Activated CD4-positive, alpha-beta memory T cell treated with anti-CD3 and anti-CD28 coated beads, Interleukin-2, amount 10 ng/mL, durations not matched to agents 7 days and 5 days (primary cell): ENCODE results near the gene VPS35L. TPM values are rescaled to one million over a fixed set of nuclear protein-coding genes. Genes with fewer than 3 reads are reported as not detected.

Source experiments
- CTCF ChIA-PET: fragments of 350-600 bp; sonication (Branson Sonifier 250); formaldehyde crosslinking; loops from one replicate; lab custom pipeline; 2021; ENCODE audit warnings: antibody characterized with exemption, inconsistent platforms; lab: Charles Lee
- POLR2A ChIA-PET: fragments of 350-600 bp; sonication (Branson Sonifier 250); formaldehyde crosslinking; loops from one replicate; lab custom pipeline; 2021; ENCODE audit warnings: antibody characterized with exemption; lab: Charles Lee
- DNase-seq: peaks from one replicate; pipeline ENCODE4 v3.0.0-alpha.2; 2020
- H3K27ac Mint-ChIP-seq: one replicate; pipeline ENCODE4 v1.8.0; 2021; ENCODE audit warnings: mild to moderate bottlenecking, mixed read lengths
- H3K27me3 Mint-ChIP-seq: one replicate; pipeline ENCODE4 v1.8.0; 2021; ENCODE audit warnings: mixed read lengths
- H3K36me3 Mint-ChIP-seq: one replicate; pipeline ENCODE4 v1.8.0; 2021; ENCODE audit warnings: low read depth, mixed read lengths
- H3K4me1 Mint-ChIP-seq: one replicate; pipeline ENCODE4 v1.8.0; 2021; ENCODE audit warnings: mixed read lengths
- H3K4me3 Mint-ChIP-seq: one replicate; pipeline ENCODE4 v1.8.0; 2021; ENCODE audit warnings: mild to moderate bottlenecking, mixed read lengths
- H3K9me3 Mint-ChIP-seq: one replicate; pipeline ENCODE4 v1.8.0; 2021; ENCODE audit warnings: mixed read lengths
- total RNA-seq, 2 experiments: library from RNA; stranded (reverse); gene quantifications; one replicate each; pipeline ENCODE4 v1.2.3, GENCODE V29; 2021

VPS35L gene
- total RNA-seq, 2 experiments from 2014 or later, result 48.7 to 55.4 TPM

DNA sequence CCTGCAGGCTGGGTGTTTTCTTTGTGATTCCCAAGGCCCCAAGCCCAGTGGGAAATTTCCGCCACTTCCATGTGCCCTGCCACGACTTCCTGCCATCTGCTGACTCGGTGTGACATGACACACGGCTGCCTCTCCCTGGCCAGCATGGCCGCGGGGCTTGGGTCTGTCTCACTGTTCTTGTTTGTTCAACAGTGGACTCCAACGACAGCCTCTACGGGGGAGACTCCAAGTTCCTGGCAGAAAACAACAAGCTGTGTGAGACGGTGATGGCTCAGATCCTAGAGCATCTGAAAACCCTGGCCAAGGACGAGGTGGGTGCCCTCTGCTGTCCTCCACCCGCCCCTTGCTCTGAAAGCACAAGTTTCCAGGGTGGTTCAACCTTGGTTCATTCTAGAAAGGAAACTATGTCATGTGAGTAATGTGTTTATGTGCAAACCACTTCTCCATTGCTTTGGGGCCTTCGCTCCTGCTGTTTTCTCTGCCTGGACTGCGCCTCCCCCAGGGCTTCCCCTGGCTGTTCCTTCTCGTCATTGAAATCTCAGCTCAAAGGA, 135.7 kb downstream of the VPS35L start:
- Mint-ChIP-seq H3K36me3 (peaks cover 28% of the 10 kb centered on the region), H3K4me1 (peaks cover 45% of the 10 kb centered on the region), H3K27ac (no peak overlapping the region), H3K4me3 (no peak overlapping the region), H3K27me3 (no peaks in the 10 kb centered on the region), H3K9me3 (no peaks in the 10 kb centered on the region)
- no peak for DNase-seq
- POLR2A ChIA-PET, result no interaction called here
- CTCF ChIA-PET, result interaction anchor here (0.6 to 1.5 kb wide), 2 partner anchors 10 to 83 kb away, joined by 3 to 4 read pairs; no protein-coding TSS in a partner anchor

DNA sequence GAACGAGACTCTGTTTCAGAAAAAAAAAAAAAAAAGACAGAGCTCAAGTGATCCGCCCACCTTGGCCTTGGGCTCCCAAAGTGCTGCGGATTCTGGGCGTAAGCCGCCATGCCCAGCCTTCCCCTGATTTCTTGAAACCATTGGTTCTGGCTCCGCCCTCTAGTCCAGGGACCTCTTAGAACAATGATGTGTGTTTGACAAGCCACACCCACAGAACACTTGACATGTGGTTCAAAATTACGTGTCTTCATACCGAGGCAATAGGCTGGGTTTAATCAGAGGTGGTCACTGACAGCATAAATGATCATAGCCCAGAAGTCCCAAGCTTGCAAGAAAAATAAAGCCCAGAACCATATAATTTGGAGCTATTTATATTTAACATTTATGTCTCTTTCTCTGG, 139.5 kb downstream of the VPS35L start:
- H3K36me3 Mint-ChIP-seq, result peaks cover 40% of the 10 kb centered on the region
- H3K27ac Mint-ChIP-seq, result no peak overlapping the region
- POLR2A ChIA-PET, result no interaction called here
- no peaks in the 10 kb centered on the region for H3K9me3 Mint-ChIP-seq
- CTCF ChIA-PET, result no interaction called here
- H3K4me3 Mint-ChIP-seq, result no peak overlapping the region
- DNase-seq, result no peak
- H3K4me1 Mint-ChIP-seq, result peaks cover 50% of the 10 kb centered on the region
- no peaks in the 10 kb centered on the region for H3K27me3 Mint-ChIP-seq

DNA sequence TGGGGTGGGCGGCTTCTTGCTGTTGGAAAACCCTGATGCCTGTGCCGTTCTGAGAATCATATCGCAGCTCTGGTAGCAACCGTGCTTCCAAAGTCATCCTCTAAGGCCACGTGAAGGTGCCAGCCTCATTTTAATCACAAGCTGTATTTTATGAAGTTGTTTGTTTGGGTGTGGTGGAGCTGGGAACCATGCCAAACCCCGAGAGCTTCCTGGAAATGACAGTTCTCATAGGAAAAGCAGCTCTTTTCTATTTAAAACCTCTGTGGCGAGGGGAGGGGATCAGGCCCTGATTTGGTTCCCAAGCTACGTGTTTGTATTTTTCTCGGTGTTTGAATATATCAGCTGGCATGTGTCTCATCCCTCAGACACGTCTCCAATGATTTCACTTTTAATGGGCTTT, 140.8 kb downstream of the VPS35L start:
- ChIA-PET POLR2A (interaction anchor here (0.7 to 1.5 kb wide), 5 partner anchors 9 to 172 kb away, joined by 3 to 12 read pairs (median 4); partner anchors contain the start of genes IQCK and KNOP1), CTCF (interaction anchor here (1.0 to 1.8 kb wide), 5 partner anchors 16 to 190 kb away, joined by 3 to 5 read pairs (median 4); partner anchors contain the start of genes GPRC5B, IQCK, KNOP1 and VPS35L)
- Mint-ChIP-seq H3K36me3 (peaks cover 48% of the 10 kb centered on the region), H3K27ac (peak overlapping the region; percentile 62), H3K27me3 (no peaks in the 10 kb centered on the region), H3K4me1 (peaks cover 41% of the 10 kb centered on the region), H3K4me3 (peak overlapping the region; percentile 2), H3K9me3 (no peaks in the 10 kb centered on the region)
- DNase-seq, result peak; percentile 67

DNA sequence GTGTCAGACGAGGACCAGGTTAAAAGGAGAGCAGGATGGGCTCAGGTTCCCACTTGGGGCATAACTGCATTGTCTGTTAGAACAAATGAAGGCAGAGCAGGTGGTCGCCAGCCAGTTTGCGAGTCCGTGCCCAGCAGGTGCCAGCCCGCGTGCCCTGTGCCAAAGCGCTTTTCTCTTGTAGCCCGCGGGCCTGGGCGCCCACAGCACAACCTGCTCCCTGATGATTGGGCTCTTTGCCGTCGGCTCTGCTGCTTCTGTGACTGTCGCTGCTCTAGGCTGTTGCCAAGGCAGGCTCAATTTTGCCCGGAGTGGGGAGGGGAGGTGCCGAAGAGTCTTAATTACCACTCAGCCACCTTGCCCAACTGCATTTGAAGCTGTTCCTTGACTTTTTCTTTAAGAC, 141.5 kb downstream of the VPS35L start:
- Mint-ChIP-seq H3K27me3 (no peaks in the 10 kb centered on the region), H3K27ac (peak overlapping the region; percentile 31), H3K4me1 (peaks cover 39% of the 10 kb centered on the region), H3K36me3 (peaks cover 51% of the 10 kb centered on the region), H3K4me3 (no peak overlapping the region), H3K9me3 (no peaks in the 10 kb centered on the region)
- ChIA-PET CTCF (interaction anchor here (1.0 to 1.8 kb wide), 4 partner anchors 16 to 190 kb away, joined by 3 to 5 read pairs (median 4); partner anchors contain the start of genes GPRC5B and VPS35L), POLR2A (interaction anchor here (0.7 to 1.5 kb wide), 4 partner anchors 9 to 108 kb away, joined by 3 to 12 read pairs (median 4); partner anchors contain the start of genes IQCK and KNOP1)
- no peak for DNase-seq

DNA sequence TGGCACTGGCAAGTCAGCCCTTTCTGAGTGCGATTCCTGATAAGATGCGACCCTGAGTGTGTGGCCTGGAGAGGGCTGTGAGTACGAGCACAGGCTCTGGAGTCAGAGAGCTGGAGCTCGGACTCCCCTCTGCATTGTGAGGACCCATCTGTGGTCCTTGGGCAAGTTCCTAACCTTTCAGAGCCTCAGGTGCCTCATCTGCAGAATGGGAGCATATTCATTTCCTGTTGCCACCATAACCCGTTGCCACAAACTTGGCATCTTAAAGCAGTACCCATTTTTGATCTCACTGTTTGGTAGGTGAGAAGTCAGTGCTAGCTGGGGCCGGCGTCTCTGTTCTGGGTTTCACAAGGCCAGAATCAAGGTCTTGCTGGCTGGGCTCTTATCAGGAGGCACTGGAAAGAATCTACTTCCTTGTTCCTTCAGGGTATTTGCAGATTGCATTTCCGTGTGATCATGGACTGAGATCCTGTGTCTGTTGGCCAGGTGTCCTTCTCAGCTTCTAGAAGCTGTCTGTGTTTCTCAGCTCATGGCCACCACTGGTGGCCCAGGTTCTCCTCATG, 142.3 kb downstream of the VPS35L start:
- DNase-seq, result no peak
- Mint-ChIP-seq H3K4me3 (no peak overlapping the region), H3K27me3 (no peaks in the 10 kb centered on the region), H3K4me1 (peaks cover 39% of the 10 kb centered on the region), H3K27ac (no peak overlapping the region), H3K9me3 (no peaks in the 10 kb centered on the region), H3K36me3 (peaks cover 51% of the 10 kb centered on the region)
- ChIA-PET POLR2A (no interaction called here), CTCF (no interaction called here)

DNA sequence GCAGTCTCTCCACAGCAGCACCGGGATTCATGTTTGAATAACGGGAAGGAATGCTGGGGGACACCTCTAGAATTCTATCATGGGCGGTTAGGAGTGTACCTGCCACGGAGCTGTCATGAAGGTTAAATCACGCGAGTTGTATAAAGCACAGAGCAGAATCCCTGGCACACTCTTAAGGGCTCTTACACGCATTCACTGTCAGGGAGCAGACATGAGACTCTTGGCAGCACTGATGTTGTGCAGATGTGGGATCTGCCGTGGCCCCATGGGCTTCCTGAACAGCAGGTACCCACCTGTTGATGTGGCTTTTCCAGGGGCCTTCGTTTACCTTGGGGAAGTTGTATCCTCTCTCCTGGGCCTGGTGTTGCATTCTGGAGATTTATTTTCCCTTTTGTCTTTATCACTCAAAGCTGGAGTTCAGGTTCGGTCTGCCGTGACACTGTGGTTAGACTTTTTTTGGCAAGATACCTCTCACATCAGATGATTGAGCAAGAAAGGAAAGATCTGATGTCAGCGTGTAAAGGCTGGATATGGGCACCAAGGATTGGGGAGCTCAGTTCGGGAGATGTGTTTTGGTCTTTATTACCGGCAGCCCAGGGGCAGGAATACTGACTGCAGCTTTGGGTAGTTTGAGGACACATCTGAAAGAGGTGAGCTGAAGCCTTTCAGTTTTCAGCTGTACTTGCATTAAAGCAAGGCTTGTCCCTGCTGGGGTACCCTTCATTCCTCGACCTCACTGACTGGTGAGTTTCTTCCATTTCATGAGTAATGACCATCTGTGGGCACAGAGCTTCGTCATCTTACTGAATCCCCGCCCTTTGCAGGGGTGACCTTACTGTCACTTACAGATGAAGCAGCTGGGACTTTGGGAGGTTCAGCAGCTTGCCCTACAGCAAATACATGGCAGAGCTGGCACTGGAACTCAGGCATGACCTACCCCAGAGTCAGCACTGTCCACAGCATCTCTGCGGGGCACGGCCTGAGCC, 143.3 kb downstream of the VPS35L start:
- Mint-ChIP-seq H3K36me3 (peaks cover 57% of the 10 kb centered on the region), H3K27ac (no peak overlapping the region), H3K4me1 (peaks cover 39% of the 10 kb centered on the region), H3K27me3 (no peaks in the 10 kb centered on the region), H3K9me3 (no peaks in the 10 kb centered on the region), H3K4me3 (no peak overlapping the region)
- POLR2A ChIA-PET, result interaction anchor here (0.7 to 1.7 kb wide), 3 partner anchors 11 to 143 kb away, joined by 3 to 8 read pairs (median 3); partner anchors contain the start of genes IQCK, KNOP1 and VPS35L
- no peak for DNase-seq
- CTCF ChIA-PET, result interaction anchor here (1.6 kb wide), 1 partner anchor 19 kb away, joined by 5 read pairs; the partner anchor contains the start of genes IQCK and KNOP1

DNA sequence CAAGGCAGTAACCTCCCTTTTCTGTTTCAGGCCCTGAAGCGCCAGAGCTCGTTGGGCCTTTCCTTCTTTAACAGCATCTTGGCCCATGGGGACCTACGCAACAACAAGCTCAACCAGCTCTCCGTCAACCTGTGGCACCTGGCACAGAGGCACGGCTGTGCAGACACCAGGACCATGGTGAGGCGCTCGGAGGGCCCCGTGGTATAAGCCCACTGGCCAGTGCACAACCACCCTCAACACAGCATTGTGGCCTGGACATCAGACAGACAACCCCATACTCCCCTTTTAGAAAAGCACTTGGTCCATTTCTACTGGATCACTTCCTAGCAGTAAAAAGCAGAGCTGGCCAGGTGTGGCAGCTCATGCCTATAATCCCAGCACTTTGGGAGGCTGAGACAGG, 144.0 kb downstream of the VPS35L start:
- Mint-ChIP-seq H3K9me3 (no peaks in the 10 kb centered on the region), H3K4me3 (no peak overlapping the region), H3K27ac (no peak overlapping the region), H3K36me3 (peaks cover 64% of the 10 kb centered on the region), H3K4me1 (peaks cover 39% of the 10 kb centered on the region), H3K27me3 (no peaks in the 10 kb centered on the region)
- no peak for DNase-seq
- CTCF ChIA-PET, result interaction anchor here (1.6 kb wide), 1 partner anchor 19 kb away, joined by 5 read pairs; the partner anchor contains the start of genes IQCK and KNOP1
- POLR2A ChIA-PET, result interaction anchor here (1.2 to 1.7 kb wide), 3 partner anchors 12 to 19 kb away, joined by 3 to 8 read pairs (median 5); partner anchors contain the start of genes IQCK and KNOP1

DNA sequence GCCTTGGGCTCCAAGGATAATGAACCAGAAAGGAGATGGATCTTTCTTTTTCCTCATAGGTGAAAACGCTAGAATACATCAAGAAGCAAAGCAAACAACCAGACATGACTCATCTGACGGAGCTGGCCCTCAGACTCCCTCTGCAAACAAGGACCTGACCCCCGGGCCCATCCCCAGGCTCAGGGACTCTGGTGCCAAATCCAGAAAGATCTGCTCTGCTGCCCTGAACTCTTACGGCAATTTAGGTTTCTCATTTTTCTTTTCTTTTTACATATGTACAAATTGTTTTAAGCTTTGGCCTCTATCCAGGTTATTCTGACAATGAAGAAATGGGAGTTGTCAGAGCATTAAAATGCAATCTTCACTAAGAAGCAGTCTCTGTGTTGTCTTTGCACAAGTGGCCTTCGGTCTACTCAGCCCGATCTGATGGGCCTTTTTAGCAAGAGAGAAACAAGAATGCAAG, 144.8 kb downstream of the VPS35L start:
- ChIA-PET POLR2A (interaction anchor here (1.2 to 1.3 kb wide), 2 partner anchors 12 to 13 kb away, joined by 3 to 5 read pairs; no protein-coding TSS in a partner anchor), CTCF (interaction anchor here (1.6 kb wide), 1 partner anchor 18 kb away, joined by 5 read pairs; the partner anchor contains the start of genes IQCK and KNOP1)
- H3K4me3 Mint-ChIP-seq, result no peak overlapping the region
- H3K4me1 Mint-ChIP-seq, result peaks cover 35% of the 10 kb centered on the region
- no peak overlapping the region for H3K27ac Mint-ChIP-seq
- peaks cover 66% of the 10 kb centered on the region for H3K36me3 Mint-ChIP-seq
- DNase-seq, result no peak
- H3K9me3 Mint-ChIP-seq, result no peaks in the 10 kb centered on the region
- H3K27me3 Mint-ChIP-seq, result no peaks in the 10 kb centered on the region

DNA sequence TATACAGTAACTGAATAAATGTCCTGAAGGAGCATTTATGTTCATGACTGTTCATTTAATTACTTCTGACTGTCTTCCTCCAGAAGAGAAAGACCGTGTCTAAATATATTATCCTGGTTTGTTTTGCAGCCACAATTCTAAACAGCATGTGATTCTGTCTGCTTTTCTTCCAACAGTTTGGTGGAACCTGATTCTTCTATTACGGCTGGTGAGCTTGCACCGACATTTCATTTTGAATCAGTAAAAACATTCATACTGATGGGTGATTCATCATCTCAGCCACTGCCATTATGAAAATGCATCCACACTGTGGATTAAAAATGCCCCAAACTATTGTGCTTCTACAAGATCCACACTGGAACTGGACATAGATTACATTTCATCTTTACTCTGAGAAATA, 145.6 kb downstream of the VPS35L start:
- no peak overlapping the region for H3K27ac Mint-ChIP-seq
- H3K9me3 Mint-ChIP-seq, result no peaks in the 10 kb centered on the region
- DNase-seq, result no peak
- CTCF ChIA-PET, result no interaction called here
- H3K4me1 Mint-ChIP-seq, result peaks cover 31% of the 10 kb centered on the region
- no peak overlapping the region for H3K4me3 Mint-ChIP-seq
- H3K27me3 Mint-ChIP-seq, result no peaks in the 10 kb centered on the region
- POLR2A ChIA-PET, result interaction anchor here (1.3 kb wide), 1 partner anchor 12 kb away, joined by 5 read pairs; no protein-coding TSS in a partner anchor
- H3K36me3 Mint-ChIP-seq, result peaks cover 69% of the 10 kb centered on the region

DNA sequence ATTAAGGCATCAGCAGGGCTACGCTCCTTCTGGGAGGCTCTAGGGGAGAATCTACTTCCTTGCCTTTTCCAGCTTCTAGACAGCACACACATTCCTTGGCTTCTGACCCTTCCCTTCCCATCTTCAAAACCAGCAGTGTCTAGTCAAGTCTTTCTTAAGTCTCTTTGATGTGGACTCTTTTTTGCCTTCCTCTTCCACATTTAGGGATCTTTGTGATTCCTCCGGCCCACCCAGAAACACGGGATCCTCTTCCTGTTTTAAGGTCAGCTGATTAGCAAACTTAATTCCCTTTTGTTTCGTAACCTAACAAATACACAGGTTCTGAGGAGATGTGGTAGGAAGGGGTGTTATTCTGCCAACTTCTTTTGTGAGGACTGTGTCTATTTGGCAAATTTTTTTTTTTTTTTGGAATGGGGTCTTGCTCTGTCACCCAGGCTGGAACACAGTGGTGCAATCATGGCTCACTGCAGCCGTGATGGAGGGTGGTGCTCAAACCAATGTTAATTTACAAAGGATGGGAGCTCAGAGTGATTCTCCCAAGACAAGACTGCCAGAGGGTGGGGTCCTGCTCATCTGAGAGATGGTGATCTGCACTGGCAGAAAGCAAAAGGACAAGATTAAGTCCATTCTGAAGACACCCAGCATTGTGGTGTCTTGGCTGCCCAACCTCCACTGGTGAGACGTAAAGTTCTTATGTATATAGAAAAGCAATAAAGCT, 147.8 kb downstream of the VPS35L start:
- ChIA-PET POLR2A (no interaction called here), CTCF (interaction anchor here (0.7 kb wide), 1 partner anchor 45 kb away, joined by 3 read pairs; no protein-coding TSS in a partner anchor)
- Mint-ChIP-seq H3K4me1 (peaks cover 9% of the 10 kb centered on the region), H3K9me3 (no peaks in the 10 kb centered on the region), H3K27me3 (no peaks in the 10 kb centered on the region), H3K36me3 (peaks cover 60% of the 10 kb centered on the region), H3K27ac (no peak overlapping the region), H3K4me3 (no peak overlapping the region)
- no peak for DNase-seq

DNA sequence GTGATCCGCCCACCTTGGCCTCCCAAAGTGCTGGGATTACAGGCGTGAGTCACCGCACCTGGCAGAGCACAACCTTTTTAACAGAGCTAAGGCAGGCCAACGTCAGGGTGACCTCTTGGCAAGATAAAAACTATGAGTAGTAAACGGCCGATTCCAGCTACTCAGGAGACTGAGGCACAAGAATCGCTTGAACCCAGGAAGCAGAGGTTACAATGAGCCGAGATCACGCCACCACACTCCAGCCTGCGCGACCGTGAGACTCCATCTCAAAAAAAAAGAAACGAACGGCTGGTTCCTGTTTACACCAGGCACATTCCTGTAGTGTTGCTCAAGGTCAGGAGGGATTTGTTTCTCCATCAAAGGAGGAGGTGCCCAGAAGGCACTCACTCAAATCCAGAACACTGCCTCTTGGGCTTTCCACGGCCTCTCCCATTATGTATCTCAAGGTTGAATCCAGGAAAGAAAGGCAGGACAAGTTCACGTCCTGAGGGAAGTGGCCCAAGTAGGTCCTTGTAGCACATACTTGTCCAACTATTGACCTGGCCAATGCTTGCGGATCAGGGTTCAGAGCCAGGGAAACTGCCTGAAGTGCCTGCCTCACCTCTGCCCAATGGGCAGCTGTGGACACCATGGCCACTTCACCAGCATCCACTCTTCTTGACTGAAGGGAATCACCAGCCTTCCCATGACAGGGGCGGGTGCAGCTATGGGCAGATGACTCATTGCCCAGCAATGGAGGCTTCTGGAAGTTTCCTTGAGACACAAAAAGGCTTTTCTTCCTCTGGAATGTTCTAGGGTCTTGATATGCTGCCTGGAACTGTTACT, 149.0 kb downstream of the VPS35L start:
- CTCF ChIA-PET, result no interaction called here
- no peak overlapping the region for H3K4me3 Mint-ChIP-seq
- POLR2A ChIA-PET, result interaction anchor here (0.9 kb wide), 1 partner anchor 9 kb away, joined by 3 read pairs; no protein-coding TSS in a partner anchor
- DNase-seq, result no peak
- H3K4me1 Mint-ChIP-seq, result no peaks in the 10 kb centered on the region
- H3K27me3 Mint-ChIP-seq, result no peaks in the 10 kb centered on the region
- H3K27ac Mint-ChIP-seq, result no peak overlapping the region
- H3K9me3 Mint-ChIP-seq, result no peaks in the 10 kb centered on the region
- peaks cover 52% of the 10 kb centered on the region for H3K36me3 Mint-ChIP-seq
